ENCODE data around the gene DAPK1.

DAPK1 gene

DNA sequence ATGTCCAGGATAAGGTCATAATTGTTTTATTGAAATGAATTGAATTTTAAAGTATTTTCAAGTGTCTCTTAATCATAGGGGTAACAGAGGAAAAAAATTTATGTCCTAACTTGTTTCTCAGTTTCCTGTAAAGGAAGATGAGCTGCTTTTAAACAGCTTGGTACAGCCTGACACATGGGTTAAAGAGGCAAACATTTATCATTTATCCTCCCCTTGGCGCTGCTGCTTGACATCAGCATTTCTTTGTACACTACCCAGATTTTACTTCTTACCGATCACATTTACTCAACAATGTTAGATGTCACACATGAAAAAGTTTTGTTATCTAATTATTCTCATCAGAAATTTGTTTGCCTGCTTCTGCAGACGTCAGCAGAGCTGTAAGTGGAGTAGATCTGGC, 148.9 kb downstream of the DAPK1 start:
- DNase-seq (ENCODE audit: low read depth) = no peak

DNA sequence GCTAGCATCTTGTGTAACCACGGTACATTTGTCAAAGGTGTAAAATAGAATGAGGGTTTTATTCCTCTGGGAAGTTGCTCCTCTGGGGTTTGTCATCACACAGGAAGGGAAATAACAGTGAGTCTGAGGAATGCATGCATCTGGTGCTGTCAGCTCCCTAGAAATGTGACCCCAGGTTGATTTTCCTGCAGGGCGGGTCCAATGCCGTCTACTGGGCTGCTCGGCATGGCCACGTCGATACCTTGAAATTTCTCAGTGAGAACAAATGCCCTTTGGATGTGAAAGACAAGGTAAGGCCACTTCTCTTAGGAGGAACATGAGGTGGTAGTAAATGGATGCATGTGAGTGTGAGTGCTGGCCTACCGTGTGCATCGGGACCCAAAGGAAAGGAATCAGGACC, 149.4 kb downstream of the DAPK1 start:
- no peak for DNase-seq (ENCODE audit: low read depth)

GRCh38 chr9:87648606-87649005, 150.9 kb downstream of the DAPK1 start:
- DNase-seq (ENCODE audit: low read depth) = no peak

DNA sequence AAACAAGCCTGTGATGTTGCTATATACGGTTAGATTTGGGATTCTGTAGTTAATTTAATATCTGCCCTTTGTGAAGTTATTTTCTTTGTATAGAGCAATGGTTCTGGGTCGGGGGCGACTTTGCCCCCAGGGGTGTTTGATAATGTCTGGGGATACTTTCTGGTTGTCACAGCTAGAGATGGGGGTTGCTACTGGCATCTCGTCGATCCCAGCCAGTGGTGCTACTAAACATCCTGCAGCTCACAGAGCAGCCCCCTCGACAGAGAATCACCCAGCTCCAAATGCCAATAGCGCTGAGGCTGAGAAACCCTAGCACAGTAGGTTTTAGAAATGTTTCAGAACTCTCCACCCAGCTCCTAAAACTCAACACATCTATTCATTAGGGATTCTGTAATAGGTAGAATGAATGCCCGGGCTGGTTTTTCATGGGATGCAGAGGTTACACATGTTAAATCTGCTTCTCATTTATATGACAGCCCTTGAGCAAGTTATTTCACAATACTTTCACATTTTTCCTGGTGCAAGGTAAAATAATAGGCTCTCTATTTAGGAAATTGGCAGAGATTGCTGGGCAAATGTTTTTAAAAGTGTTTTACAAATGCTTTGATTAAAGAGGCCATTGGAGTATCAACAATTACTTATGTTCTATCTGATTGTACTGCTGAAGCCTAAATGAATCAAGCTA, 153.1 kb downstream of the DAPK1 start:
- no peak for DNase-seq (ENCODE audit: low read depth)

GRCh38 chr9:87651431-87651830, 153.8 kb downstream of the DAPK1 start:
- DNase-seq (ENCODE audit: low read depth) = no peak

DNA sequence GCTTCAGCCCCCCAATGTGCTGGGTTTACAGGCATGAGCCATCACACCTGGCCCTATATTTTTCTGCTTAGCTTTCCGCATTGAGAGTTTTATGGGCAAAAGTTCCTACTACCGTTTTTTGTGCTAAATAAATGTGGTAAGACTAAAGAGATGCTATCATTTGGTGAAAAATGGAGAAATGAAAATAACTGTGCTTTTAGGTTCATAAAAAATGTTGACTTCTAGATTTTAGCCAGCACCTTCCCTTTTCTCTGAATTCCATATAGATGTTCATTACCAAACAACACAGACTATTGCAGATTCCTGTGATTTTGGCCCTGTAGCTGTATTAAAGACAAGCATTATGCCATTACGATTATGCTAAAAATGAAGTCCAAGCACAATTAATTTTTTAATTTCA, 156.3 kb downstream of the DAPK1 start:
- no peak for DNase-seq (ENCODE audit: low read depth)

DNA sequence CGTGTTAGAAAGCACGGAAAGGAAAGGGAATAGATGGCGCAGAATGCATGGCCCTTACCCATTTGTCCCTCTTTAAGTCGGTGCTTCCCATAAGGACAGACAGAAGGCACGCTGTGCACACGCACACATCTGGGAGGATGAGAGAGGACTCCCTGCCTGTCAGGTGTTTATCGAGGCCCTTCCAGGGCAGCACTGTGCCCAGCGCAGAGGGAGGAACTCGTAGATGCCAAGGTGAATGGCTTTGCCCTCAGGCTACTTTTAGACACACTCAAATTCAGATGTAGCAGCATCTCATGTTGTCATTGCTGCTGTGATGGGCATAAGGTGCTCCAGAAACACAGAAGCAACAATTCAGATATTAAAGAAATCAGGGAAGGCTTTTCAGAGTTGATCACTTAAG, 158.1 kb downstream of the DAPK1 start:
- DNase-seq (ENCODE audit: low read depth) = no peak

- peak; percentile 6 for DNase-seq (ENCODE audit: low read depth)
These were observed 158.8 kb downstream of the DAPK1 start for GRCh38 chr9:87656485-87656884.

- no peak for DNase-seq (ENCODE audit: low read depth)
These were observed 159.5 kb downstream of the DAPK1 start for GRCh38 chr9:87657190-87657589.

DNA sequence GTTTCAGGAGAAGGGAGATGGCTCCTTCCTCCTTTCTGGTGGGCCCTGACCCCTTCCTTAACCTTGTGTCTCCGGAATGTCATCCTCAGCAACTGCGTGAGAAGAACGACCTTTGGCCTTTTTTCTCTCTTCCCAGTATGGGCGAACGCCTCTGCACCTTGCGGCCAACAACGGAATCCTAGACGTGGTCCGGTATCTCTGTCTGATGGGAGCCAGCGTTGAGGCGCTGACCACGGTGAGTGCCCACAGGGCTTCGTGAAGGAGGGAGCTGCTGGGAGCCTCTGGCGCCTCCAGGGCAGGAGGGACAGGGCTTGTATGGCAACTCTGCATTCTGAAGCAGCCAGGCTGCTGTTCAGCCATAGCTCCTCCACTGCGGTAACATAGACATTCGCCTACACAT, 160.2 kb downstream of the DAPK1 start:
- DNase-seq (ENCODE audit: low read depth) = no peak

GRCh38 chr9:87658511-87658910, 160.8 kb downstream of the DAPK1 start:
- DNase-seq (ENCODE audit: low read depth) = no peak

DNA sequence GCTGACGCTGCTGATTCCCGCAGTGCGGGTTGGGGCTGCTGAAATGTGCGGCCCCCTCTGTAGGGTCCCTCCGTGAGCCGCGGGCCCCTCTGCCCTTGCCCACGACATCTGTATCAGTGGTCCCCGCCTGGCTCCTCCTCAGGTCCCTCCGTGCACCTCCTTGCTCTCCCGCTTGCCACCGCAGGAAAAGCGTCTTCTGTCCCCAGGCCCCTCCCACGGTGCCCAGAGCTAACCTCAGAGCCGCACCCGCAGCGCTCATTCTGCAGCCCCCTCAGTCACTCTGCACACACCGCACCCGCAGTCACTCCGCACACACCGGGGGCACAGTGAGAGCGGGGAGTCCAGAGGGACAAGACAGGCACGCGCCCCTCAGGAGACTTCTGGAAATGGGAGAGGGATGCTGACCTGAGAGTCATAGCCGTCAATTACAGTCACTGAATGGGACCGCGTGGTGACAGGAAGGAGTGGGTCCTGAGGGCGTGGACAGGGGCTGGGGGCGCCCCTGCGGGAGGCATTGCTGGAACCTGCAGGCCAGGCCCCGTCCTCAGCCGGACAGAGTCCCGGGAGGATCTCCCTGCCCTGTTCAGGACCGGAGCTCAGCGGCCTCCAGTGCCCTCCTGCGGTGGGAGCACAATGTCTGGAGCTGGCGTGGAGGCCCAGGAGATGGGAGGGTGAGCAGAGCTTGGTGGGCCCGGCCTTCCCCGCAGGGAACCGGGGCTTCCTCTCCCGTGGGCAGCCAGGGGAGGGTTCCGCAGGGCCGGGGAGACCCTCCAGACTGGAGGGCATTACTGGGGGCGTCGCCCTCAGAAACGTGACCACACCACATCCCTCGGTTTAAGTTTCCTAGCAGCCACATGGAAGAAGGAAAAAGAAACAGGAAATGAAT, 162.1 kb downstream of the DAPK1 start:
- no peak for DNase-seq (ENCODE audit: low read depth)

GRCh38 chr9:87661241-87661640, 163.6 kb downstream of the DAPK1 start:
- no peak for DNase-seq (ENCODE audit: low read depth)

- peak; percentile 72 for DNase-seq (ENCODE audit: low read depth)
These were observed 165.3 kb downstream of the DAPK1 start for GRCh38 chr9:87662808-87663528.

- DNase-seq (ENCODE audit: low read depth) = no peak
These were observed 165.9 kb downstream of the DAPK1 start for GRCh38 chr9:87663556-87663955.

DNA sequence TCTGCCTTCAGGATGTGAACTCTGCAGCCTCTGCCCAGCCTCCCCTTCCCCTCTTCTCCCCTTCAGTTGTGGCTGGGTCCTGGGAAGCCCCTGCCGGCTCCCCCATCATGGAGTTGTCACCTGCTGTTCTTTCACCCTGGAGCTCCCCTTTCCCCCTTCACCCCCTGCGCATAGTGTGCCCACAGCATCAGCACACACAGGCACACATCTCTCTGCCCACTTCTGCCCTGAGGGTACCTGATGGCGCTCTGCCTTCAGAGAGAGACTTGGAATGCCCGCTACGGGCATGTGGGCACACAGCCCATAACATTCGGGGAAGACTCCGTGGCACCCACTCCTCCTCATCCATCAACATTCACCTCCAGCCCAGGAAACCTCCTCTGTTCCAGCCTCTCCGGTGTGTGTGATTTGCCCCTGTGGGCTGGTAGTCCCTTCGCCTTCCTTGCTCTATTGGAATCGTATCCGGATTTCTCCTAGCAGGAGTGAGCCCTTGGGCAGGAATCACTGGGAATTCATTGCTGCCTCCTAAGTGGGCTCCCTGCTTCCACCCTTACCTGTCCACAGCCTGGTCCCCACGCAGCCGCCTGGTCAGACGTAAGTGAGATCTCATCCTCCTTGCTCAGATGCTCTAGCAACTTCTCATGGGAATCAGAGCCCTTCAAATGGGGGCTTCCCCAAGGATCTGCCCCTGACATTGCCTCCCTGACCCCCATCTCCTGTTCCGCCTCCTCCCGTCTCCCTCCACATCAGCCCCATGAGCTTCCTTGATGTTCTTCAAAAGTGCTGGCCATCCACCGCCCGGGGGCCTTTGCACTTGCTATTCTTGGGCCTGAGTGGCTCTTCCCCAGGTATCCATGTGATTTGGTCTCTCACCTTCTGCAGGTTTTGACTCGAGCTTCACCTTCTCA, 166.7 kb downstream of the DAPK1 start:
- no peak for DNase-seq (ENCODE audit: low read depth)

- no peak for DNase-seq (ENCODE audit: low read depth)
These were observed 167.8 kb downstream of the DAPK1 start for GRCh38 chr9:87665505-87665904.

DNA sequence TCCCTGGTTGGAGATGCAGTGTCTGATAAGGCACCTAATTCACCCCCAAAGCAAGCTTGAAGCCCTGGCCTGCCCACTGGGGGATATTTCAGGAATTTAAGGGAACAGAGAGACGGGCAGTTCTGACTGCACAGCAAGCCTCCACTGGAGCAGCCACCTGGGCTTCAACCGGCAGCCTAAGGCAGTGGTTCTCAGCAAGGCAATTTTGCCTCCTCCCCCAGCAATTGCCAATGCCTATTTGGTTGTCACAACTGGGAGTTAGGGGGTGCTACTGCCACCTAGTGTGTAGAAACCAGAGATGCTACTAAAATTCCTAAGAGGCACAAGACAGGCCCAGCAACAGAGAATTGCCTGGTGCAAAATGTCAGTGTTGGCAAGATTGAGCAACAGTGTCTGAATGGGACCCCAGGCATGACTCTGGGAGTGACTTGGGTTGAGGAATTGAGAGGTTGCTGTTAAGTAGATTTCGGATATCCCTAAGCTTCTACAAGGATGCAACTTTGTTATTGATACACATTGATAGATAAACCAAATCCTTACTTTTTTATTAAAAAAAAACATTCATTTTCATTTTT, 169.6 kb downstream of the DAPK1 start:
- peak; percentile 34 for DNase-seq (ENCODE audit: low read depth)

- DNase-seq (ENCODE audit: low read depth) = no peak
These were observed 170.6 kb downstream of the DAPK1 start for GRCh38 chr9:87668222-87668621.

GRCh38 chr9:87668722-87669121, 171.1 kb downstream of the DAPK1 start:
- no peak for DNase-seq (ENCODE audit: low read depth)

DNA sequence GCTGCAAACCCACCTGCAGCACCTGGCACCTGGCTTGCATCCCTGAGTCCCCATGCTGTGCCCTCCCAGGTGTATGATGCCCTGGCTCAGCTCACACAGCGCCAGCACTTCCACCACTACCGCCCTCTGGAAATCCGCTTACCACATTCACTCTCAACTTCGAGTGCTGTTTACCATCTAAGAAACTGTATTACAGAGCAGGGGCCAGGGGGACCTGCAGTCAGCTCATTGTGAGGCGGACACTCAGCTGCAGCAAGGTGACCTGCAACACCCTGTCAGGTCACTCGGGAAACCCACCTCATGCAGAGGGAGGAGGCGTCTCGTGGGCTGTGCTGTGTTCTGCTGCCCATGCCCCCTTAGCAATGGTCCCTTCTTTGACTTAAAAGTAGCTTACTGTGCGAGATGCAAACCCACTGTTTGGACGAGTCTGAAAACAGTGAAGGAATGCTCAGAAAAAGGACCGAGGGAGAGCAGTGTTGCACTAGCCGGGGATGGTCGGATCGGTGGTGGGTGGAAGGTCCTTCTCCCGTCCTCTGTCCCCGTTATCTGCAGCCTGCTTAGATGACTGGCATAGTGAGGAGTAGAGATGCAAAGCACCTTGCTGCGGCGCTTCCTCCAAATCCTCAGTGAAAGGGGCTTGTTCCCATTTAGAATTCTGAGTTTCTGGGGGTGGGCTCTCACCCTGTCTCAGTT, 173.1 kb downstream of the DAPK1 start:
- no peak for DNase-seq (ENCODE audit: low read depth)

Data from ELR (cell line).